HL-60 (cell line): ENCODE results near the gene ARHGAP32.

Experiments
- CTCF ChIP-seq: IDR thresholded peaks from one replicate; pipeline ENCODE4 v1.5.1; 2011; ENCODE audit warnings: low read length, control low read depth, inconsistent platforms; ENCODE audit not compliant: insufficient read depth
- GABPA ChIP-seq: IDR thresholded peaks from 2 replicates; pipeline ENCODE4 v1.6.1; 2012; ENCODE audit warnings: low read depth
- POLR2AphosphoS5 ChIP-seq: IDR thresholded peaks from 2 replicates; pipeline ENCODE4 v1.6.1; 2012; ENCODE audit warnings: low read depth
- REST ChIP-seq: IDR thresholded peaks from 2 replicates; pipeline ENCODE4 v1.6.1; 2012; ENCODE audit warnings: low read depth; ENCODE audit not compliant: insufficient replicate concordance

GRCh38 chr11:128983023-128983422 is 209.1 kb downstream of the ARHGAP32 start:
- TF ChIP-seq CTCF (no peak), POLR2AphosphoS5 (no peak), GABPA (no peak), REST (no peak)
